T-cell (primary cell): Measurements from ENCODE around the gene TNIP2. TPM values are rescaled to one million over a fixed set of nuclear protein-coding genes. Genes with fewer than 3 reads are reported as not detected.
"Not testable (repeated sequence)": the region's sequence is repeated elsewhere in the genome, so short reads cannot be mapped to it uniquely, and the experiment has no call there.

Source experiments
- ATAC-seq, 4 experiments: fragments of 200-7000 bp in 3 of 4; fragments of 150-1000 bp in 1 of 4; cut with Tn5 transposase; replicated peaks in 1 of 4; 1 replicate in 3 of 4; 2 replicates in 1 of 4; pipeline ENCODE4 v1.10.0; 2021; ENCODE audit warnings: moderate library complexity in 3 of 4, mild to moderate bottlenecking in 2 of 4, moderate number of reproducible peaks in 1 of 4
- CTCF ChIA-PET, 2 donors: fragments of 300-600 bp; sonication (Branson Sonifier 250); formaldehyde crosslinking; loops; one replicate each; lab custom pipeline; 2022; ENCODE audit warnings: antibody characterized with exemption in 2 of 2; lab: Charles Lee
- POLR2A ChIA-PET, 2 donors: fragments of 300-600 bp; sonication (Branson Sonifier 250); formaldehyde crosslinking; loops; one replicate each; lab custom pipeline; 2022; ENCODE audit warnings: antibody characterized with exemption in 2 of 2; lab: Charles Lee
- DNase-seq, 35 experiments: peaks; one replicate each; pipeline versions ENCODE4 v3.0.0 to v3.0.0-alpha.2; 2013 to 2023
- H3K27ac ChIP-seq: one replicate; pipeline ENCODE4 v1.5.1; 2013; ENCODE audit warnings: low read length
- H3K27me3 ChIP-seq, 2 experiments: replicated peaks in 1 of 2; 1 replicate in 1 of 2; 2 replicates in 1 of 2; pipeline versions ENCODE4 v1.6.1 to v1.7.0; 2013; ENCODE audit warnings: low read length in 1 of 2, mixed read lengths in 1 of 2; ENCODE audit not compliant: control insufficient read depth in 2 of 2, insufficient read depth in 2 of 2; ENCODE audit errors: extremely low read depth in 1 of 2
- H3K36me3 ChIP-seq, 2 donors: 1 replicate in 1 of 2; 2 replicates in 1 of 2; pipeline versions ENCODE4 v1.6.1 to v1.7.0; 2013; ENCODE audit warnings: low read length in 1 of 2; ENCODE audit not compliant: control insufficient read depth in 2 of 2, insufficient read depth in 1 of 2; ENCODE audit errors: extremely low read depth in 1 of 2
- H3K4me1 ChIP-seq, 2 experiments: 1 replicate in 1 of 2; 2 replicates in 1 of 2; pipeline versions ENCODE4 v1.6.1 to v1.7.0; 2013; ENCODE audit warnings: low read length in 2 of 2, mixed read lengths in 1 of 2; ENCODE audit not compliant: insufficient read depth in 2 of 2, control insufficient read depth in 1 of 2; ENCODE audit errors: extremely low read depth in 1 of 2
- H3K4me3 ChIP-seq, 2 donors: 1 replicate in 1 of 2; 2 replicates in 1 of 2; pipeline versions ENCODE4 v1.5.1 to v1.7.0; 2013; ENCODE audit warnings: mild to moderate bottlenecking in 2 of 2, low read length in 1 of 2, moderate library complexity in 1 of 2; ENCODE audit not compliant: control insufficient read depth in 1 of 2; ENCODE audit errors: extremely low read depth in 1 of 2
- H3K9me3 ChIP-seq: 2 replicates; pipeline ENCODE4 v1.7.0; 2013
- H3K27ac Mint-ChIP-seq, 2 donors: one replicate each; pipeline ENCODE4 v1.8.0; 2020 to 2021; ENCODE audit warnings: mild to moderate bottlenecking in 2 of 2, mixed read lengths in 2 of 2
- H3K27me3 Mint-ChIP-seq, 2 donors: one replicate each; pipeline ENCODE4 v1.8.0; 2021 to 2022; ENCODE audit warnings: mixed read lengths in 2 of 2
- H3K36me3 Mint-ChIP-seq: one replicate; pipeline ENCODE4 v1.8.0; 2021; ENCODE audit warnings: mixed read lengths
- H3K4me1 Mint-ChIP-seq, 3 donors: one replicate each; pipeline ENCODE4 v1.8.0; 2020 to 2022; ENCODE audit warnings: mixed read lengths in 3 of 3, mild to moderate bottlenecking in 1 of 3
- H3K4me3 Mint-ChIP-seq, 3 donors: one replicate each; pipeline ENCODE4 v1.8.0; 2020 to 2022; ENCODE audit warnings: mild to moderate bottlenecking in 3 of 3, mixed read lengths in 3 of 3, moderate library complexity in 3 of 3
- H3K9me3 Mint-ChIP-seq, 3 donors: one replicate each; pipeline ENCODE4 v1.8.0; 2020 to 2022; ENCODE audit warnings: mixed read lengths in 3 of 3
- WGBS: methylation state at CpG from one replicate; pipeline ENCODE4 v1.1.5; 2013; ENCODE audit warnings: missing lambda C conversion rate; ENCODE audit not compliant: insufficient coverage; 5-methylcytosine and 5-hydroxymethylcytosine counted together
- total RNA-seq, 35 experiments: library from RNA in 6 of 35; stranded (reverse) in 6 of 35; fragments of 120-200 nt in 1 of 35; gene quantifications; one replicate each; pipeline versions ENCODE4 v1.2.1 to v1.2.4 and lab custom pipeline; 2013 to 2026

Gene TNIP2
- total RNA-seq, 5 donors from 2014 or later (not counting 1 experiment from before 2014, with no cell fraction given), result 39.5 to 65.3 (median 59.1) TPM

DNA sequence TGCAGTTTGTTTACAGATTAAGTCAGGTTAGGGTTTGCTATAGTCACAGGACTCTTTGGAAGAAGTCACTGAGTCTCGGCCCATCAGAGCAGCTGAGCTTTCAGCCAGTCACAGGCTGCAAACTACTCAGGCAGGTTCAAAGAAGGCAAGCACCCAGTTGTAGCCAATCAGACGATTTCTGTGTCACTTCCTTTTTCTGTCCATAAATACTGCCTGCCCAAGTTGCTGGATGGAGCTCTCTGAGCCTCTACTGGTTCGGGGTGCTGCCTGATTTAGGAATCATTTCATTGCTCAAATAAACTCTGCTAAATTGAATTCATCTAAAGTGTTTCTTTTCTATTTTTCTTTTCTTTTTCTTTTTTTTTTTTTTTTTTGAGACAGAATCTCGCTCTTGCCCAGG lies 29.5 kb upstream of the TNIP2 start:
- Histone ChIP-seq H3K4me3 (no peak overlapping the region), H3K27ac (peak overlapping the region; percentile 93), H3K4me1 (peaks cover 31 to 50% of the 10 kb centered on the region in 2 experiments), H3K27me3 (no peaks in the 10 kb centered on the region), H3K36me3 (no peaks in the 10 kb centered on the region), H3K9me3 (no peaks in the 10 kb centered on the region)
- H3K4me3 Mint-ChIP-seq, result peak overlapping the region in 1 of 3 donors; percentile 67
- ChIA-PET CTCF (interaction anchor here in 1 of 2 donors (0.7 kb wide), 1 partner anchor 192 kb away, joined by 4 read pairs; no protein-coding TSS in a partner anchor), POLR2A (interaction anchor here (0.7 kb wide), 3 partner anchors 27 to 461 kb away, joined by 5 to 9 read pairs (median 7); no protein-coding TSS in a partner anchor)
- no peaks in the 10 kb centered on the region for H3K36me3 Mint-ChIP-seq
- no peaks in the 10 kb centered on the region for H3K27me3 Mint-ChIP-seq
- H3K27ac Mint-ChIP-seq, result peak overlapping the region; percentile 91 to 93
- peaks cover 8 to 22% (median 11%) of the 10 kb centered on the region in 3 donors for H3K9me3 Mint-ChIP-seq
- ATAC-seq (peak; percentile 54 to 67 (median 56)), DNase-seq (peak in 3 of 35 experiments; percentile 21 to 62 (median 31))
- peaks cover 34 to 49% (median 40%) of the 10 kb centered on the region in 3 donors for H3K4me1 Mint-ChIP-seq
- WGBS, result 45% methylated on average over 1 of the region's 4 CpGs

- Mint-ChIP-seq H3K4me3 (no peak overlapping the region), H3K27me3 (no peaks in the 10 kb centered on the region), H3K4me1 (peaks cover 26 to 36% (median 30%) of the 10 kb centered on the region in 3 donors), H3K27ac (peak overlapping the region; percentile 3 to 9), H3K36me3 (no peaks in the 10 kb centered on the region), H3K9me3 (peaks cover 8 to 22% (median 11%) of the 10 kb centered on the region in 3 donors)
- no peaks in the 10 kb centered on the region for H3K27me3 ChIP-seq
- DNase-seq, result no peak
- no peak for ATAC-seq
- no peaks in the 10 kb centered on the region for H3K36me3 ChIP-seq
- H3K9me3 ChIP-seq, result no peaks in the 10 kb centered on the region
- WGBS, result 100% methylated on average over 1 of the region's 4 CpGs
- POLR2A ChIA-PET, result no interaction called here
- H3K4me3 ChIP-seq, result no peak overlapping the region
- CTCF ChIA-PET, result no interaction called here
- H3K4me1 ChIP-seq, result peaks cover 30 to 37% of the 10 kb centered on the region in 2 experiments
- H3K27ac ChIP-seq, result no peak overlapping the region
Observed at GRCh38 chr4:2783790-2784189, 27.7 kb upstream of the TNIP2 start.

DNA sequence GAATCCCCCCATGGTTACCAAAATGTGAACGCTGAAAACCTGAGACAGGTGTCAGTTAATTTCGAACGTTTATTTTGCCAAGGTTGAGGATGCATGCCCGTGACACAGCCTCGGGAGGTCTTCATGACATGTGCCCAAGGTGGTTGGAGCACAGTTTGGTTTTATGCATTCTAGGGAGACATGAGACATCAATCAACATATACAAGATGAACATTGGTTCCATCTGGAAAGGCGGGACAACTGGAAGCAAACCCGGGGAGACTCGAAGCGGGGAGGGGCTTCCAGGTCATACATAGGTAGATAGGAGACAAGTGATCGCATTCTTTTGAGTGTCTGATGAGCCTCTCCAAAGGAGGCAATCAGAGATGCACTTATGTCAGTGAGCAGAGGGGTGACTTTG lies 25.8 kb upstream of the TNIP2 start:
- no peaks in the 10 kb centered on the region for H3K36me3 ChIP-seq
- H3K4me3 ChIP-seq, result no peak overlapping the region
- no peak for ATAC-seq
- peaks cover 14 to 18% of the 10 kb centered on the region in 2 experiments for H3K4me1 ChIP-seq
- Mint-ChIP-seq H3K27me3 (no peaks in the 10 kb centered on the region), H3K9me3 (peaks cover 8 to 22% (median 11%) of the 10 kb centered on the region in 3 donors), H3K36me3 (no peaks in the 10 kb centered on the region), H3K4me1 (peaks cover 12 to 17% (median 13%) of the 10 kb centered on the region in 3 donors), H3K4me3 (no peak overlapping the region), H3K27ac (no peak overlapping the region)
- no peak for DNase-seq
- H3K27me3 ChIP-seq, result no peaks in the 10 kb centered on the region
- no peak overlapping the region for H3K27ac ChIP-seq
- H3K9me3 ChIP-seq, result no peaks in the 10 kb centered on the region
- 100% methylated on average over 3 of the region's 10 CpGs for WGBS
- POLR2A ChIA-PET, result no interaction called here
- CTCF ChIA-PET, result interaction anchor here in 1 of 2 donors (0.5 kb wide), 1 partner anchor 17 kb away, joined by 7 read pairs; no protein-coding TSS in a partner anchor

GRCh38 chr4:2780643-2781042 lies 24.5 kb upstream of the TNIP2 start:
- not testable (repeated sequence) for H3K4me3 Mint-ChIP-seq, H3K27ac ChIP-seq, DNase-seq, H3K36me3 Mint-ChIP-seq, H3K27me3 Mint-ChIP-seq, H3K9me3 ChIP-seq, ATAC-seq, H3K4me1 Mint-ChIP-seq, H3K4me1 ChIP-seq, H3K27ac Mint-ChIP-seq, H3K4me3 ChIP-seq, H3K36me3 ChIP-seq, H3K27me3 ChIP-seq
- ChIA-PET POLR2A (interaction anchor here in 1 of 2 donors (0.7 kb wide), 1 partner anchor 391 kb away, joined by 6 read pairs; no protein-coding TSS in a partner anchor), CTCF (interaction anchor here in 1 of 2 donors (0.6 kb wide), 1 partner anchor 254 kb away, joined by 6 read pairs; no protein-coding TSS in a partner anchor)
- peaks cover 8 to 22% (median 11%) of the 10 kb centered on the region in 3 donors for H3K9me3 Mint-ChIP-seq
- no CpG with 5 or more reads among the region's 5 CpGs for WGBS

- ATAC-seq (no peak), DNase-seq (no peak)
- H3K36me3 ChIP-seq, result no peaks in the 10 kb centered on the region
- no peaks in the 10 kb centered on the region for H3K27me3 ChIP-seq
- no peak overlapping the region for H3K4me3 ChIP-seq
- CTCF ChIA-PET, result interaction anchor here (0.5 to 0.6 kb wide), 2 partner anchors 15 to 57 kb away, joined by 3 read pairs; no protein-coding TSS in a partner anchor
- H3K27ac ChIP-seq, result no peak overlapping the region
- POLR2A ChIA-PET, result no interaction called here
- 80% methylated on average over 1 of the region's 3 CpGs for WGBS
- no peaks in the 10 kb centered on the region for H3K27me3 Mint-ChIP-seq
- H3K36me3 Mint-ChIP-seq, result no peaks in the 10 kb centered on the region
- peak overlapping the region in 1 of 2 donors; percentile 15 for H3K27ac Mint-ChIP-seq
- H3K4me1 ChIP-seq, result no peaks in the 10 kb centered on the region
- no peaks in the 10 kb centered on the region for H3K9me3 ChIP-seq
- H3K9me3 Mint-ChIP-seq, result peaks cover 0 to 3% (median 0%) of the 10 kb centered on the region in 3 donors
- peaks cover 8 to 12% (median 11%) of the 10 kb centered on the region in 3 donors for H3K4me1 Mint-ChIP-seq
- H3K4me3 Mint-ChIP-seq, result no peak overlapping the region
Observed at GRCh38 chr4:2771264-2771663, 15.1 kb upstream of the TNIP2 start.

DNA sequence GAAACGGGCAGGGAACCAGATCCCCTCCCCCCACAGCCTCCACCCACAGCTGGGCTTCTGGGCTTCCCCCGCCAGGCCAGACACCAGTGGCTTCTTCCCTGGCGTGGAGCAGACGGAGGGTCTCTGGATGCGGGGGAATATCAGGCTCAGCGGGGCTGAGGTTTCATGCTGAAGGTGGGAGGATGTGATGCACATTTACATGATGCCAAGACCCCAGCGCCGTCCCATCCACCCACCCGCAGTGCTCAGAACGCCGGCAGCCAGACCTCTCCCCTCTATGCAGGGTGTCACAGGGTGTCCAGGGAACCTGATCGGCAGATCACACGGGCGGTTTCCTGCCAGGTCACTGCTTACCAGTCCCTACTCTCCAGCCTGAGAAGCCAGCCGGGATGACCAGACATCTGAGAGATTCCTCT lies 12.8 kb upstream of the TNIP2 start:
- 87% methylated on average over 3 of the region's 15 CpGs for WGBS
- H3K4me1 ChIP-seq, result peaks cover 0 to 5% of the 10 kb centered on the region in 2 experiments
- Mint-ChIP-seq H3K27me3 (no peaks in the 10 kb centered on the region), H3K4me3 (no peak overlapping the region), H3K4me1 (peaks cover 11 to 14% (median 14%) of the 10 kb centered on the region in 3 donors), H3K27ac (no peak overlapping the region), H3K36me3 (no peaks in the 10 kb centered on the region), H3K9me3 (peaks cover 0 to 3% (median 0%) of the 10 kb centered on the region in 3 donors)
- no peak for DNase-seq
- CTCF ChIA-PET, result no interaction called here
- H3K27me3 ChIP-seq, result no peaks in the 10 kb centered on the region
- no peak overlapping the region for H3K4me3 ChIP-seq
- no peak overlapping the region for H3K27ac ChIP-seq
- POLR2A ChIA-PET, result no interaction called here
- ATAC-seq, result no peak
- H3K9me3 ChIP-seq, result no peaks in the 10 kb centered on the region
- no peaks in the 10 kb centered on the region for H3K36me3 ChIP-seq
